ENCODE results near the gene FUCA2.

Gene FUCA2

DNA sequence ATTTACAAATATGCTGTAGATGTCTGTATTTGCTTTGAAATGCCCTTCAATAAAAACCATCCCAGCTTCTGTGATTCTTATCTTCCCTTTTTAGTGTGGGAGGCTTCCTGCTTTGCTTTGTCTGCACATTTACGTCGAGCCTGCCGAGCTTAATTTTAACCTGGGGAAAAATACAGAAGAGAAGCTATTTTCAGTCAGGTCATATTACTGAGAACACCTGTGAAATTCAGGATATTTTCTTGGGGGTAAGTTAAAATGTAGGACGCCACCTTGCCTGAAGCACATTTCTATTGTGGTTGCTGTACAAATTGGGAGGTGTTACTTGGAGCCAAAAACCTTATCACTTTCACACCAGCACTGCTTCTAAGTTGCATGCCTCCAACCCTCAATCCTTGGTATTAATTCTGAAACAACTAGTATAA, 43.6 kb upstream of the FUCA2 start:
- peaks cover 4% of the 10 kb centered on the region for H3K27me3 Mint-ChIP-seq (ENCODE audit: low read depth)

DNA sequence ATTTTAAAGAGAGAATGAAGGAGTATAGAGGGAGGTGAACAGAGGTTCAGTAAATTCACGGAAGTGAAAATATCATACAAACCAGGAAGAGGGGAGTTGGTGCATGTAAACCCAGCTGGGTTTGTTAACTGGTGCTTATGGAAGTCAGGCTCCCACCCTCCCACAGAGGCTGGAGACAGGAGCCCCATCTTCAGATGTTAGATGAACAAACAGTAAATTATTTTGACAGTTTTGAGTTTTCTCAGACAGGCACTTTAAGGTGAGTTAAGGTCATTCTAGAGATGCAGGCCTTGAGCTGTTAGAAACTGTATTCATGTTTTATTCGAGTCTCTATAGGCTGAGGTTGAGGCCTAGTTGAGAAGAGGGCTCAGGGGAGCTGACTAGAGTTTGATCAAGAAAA, 41.8 kb upstream of the FUCA2 start:
- Mint-ChIP-seq H3K4me3 (no peak overlapping the region), H3K27ac (peak overlapping the region in 2 of 3 experiments; percentile 44 to 72), H3K27me3 (ENCODE audit: low read depth) (no peaks in the 10 kb centered on the region)

More for the DNA sequence above, 43.6 kb upstream of the FUCA2 start:
- Mint-ChIP-seq H3K36me3 (ENCODE audit: low read depth) (no peaks in the 10 kb centered on the region), H3K9me3 (no peaks in the 10 kb centered on the region), H3K4me1 (peaks cover 22% of the 10 kb centered on the region), H3K27ac (peak overlapping the region; percentile 23 to 72 (median 45)), H3K4me3 (no peak overlapping the region)
- TF ChIP-seq, protein P1, sequence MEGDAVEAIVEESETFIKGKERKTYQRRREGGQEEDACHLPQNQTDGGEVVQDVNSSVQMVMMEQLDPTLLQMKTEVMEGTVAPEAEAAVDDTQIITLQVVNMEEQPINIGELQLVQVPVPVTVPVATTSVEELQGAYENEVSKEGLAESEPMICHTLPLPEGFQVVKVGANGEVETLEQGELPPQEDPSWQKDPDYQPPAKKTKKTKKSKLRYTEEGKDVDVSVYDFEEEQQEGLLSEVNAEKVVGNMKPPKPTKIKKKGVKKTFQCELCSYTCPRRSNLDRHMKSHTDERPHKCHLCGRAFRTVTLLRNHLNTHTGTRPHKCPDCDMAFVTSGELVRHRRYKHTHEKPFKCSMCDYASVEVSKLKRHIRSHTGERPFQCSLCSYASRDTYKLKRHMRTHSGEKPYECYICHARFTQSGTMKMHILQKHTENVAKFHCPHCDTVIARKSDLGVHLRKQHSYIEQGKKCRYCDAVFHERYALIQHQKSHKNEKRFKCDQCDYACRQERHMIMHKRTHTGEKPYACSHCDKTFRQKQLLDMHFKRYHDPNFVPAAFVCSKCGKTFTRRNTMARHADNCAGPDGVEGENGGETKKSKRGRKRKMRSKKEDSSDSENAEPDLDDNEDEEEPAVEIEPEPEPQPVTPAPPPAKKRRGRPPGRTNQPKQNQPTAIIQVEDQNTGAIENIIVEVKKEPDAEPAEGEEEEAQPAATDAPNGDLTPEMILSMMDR (IDR thresholded peaks at IDR 0.05; ENCODE audit: unreplicated experiment in 3 of 3), result no peak

DNA sequence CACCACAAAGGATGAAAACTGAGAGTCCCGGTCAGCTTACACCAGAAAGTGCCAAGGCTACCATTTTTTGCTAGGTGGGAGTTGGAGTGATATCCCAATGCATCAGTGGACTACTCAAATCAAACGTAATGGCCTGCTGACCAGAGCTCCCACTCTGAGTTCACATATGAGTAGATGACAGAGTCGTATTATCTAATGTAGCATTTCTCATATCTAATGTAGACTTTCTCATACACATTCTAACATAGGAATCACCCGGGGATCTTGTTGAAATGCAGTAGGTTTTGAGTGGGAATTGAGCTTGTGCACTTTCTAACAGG, 38.4 kb upstream of the FUCA2 start:
- no peaks in the 10 kb centered on the region for H3K27me3 Mint-ChIP-seq (ENCODE audit: low read depth)
- H3K36me3 Mint-ChIP-seq (ENCODE audit: low read depth), result no peaks in the 10 kb centered on the region
- H3K27ac Mint-ChIP-seq, result no peak overlapping the region
- no peak overlapping the region for H3K4me3 Mint-ChIP-seq
- H3K4me1 Mint-ChIP-seq, result peaks cover 10% of the 10 kb centered on the region
- TF ChIP-seq, protein P1 (IDR thresholded peaks at IDR 0.05; ENCODE audit: unreplicated experiment in 3 of 3), result no peak
- no peaks in the 10 kb centered on the region for H3K9me3 Mint-ChIP-seq

More for the DNA sequence above, 41.8 kb upstream of the FUCA2 start:
- TF ChIP-seq, protein P1 (IDR thresholded peaks at IDR 0.05; ENCODE audit: unreplicated experiment in 3 of 3), result no peak
- H3K36me3 Mint-ChIP-seq (ENCODE audit: low read depth), result no peaks in the 10 kb centered on the region
- H3K4me1 Mint-ChIP-seq, result peaks cover 14% of the 10 kb centered on the region
- no peaks in the 10 kb centered on the region for H3K9me3 Mint-ChIP-seq

DNA sequence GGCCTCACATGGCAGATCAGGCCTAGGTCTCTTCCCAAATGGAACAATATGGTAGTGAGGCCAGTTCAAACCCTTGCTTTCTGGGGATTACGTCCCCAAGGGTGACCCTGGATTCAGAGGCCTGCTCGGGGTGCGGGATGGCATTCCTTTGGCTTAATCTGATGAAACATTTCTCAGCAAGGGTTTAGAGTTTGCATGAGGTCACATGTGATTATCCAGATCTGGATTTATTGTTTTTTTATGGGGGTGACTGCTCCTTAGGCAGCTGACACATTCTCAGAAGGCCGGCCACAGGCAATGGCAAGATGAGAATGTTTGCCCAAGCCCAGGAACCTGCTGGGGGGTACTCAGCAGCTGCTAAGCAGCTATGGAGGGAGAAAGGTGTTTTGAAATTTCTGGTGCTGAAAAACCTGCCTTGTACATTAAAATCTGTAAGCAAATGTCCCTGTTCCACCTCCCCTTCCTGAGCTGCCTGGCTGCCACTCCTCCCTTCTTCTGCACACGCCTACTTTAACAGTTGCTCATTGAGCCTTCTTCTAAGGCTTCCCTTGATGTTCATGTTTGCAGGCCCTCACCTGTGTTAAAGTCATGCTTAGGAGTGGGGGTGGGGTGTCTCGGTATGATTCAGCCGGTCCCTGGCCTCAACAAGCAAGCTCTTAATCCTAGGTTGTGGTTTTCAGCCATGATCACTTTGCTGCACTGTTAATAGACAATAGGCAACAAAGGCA, 37.9 kb upstream of the FUCA2 start:
- TF ChIP-seq, protein P1 (IDR thresholded peaks at IDR 0.05; ENCODE audit: unreplicated experiment in 3 of 3), result no peak
- no peaks in the 10 kb centered on the region for H3K36me3 Mint-ChIP-seq (ENCODE audit: low read depth)
- H3K27me3 Mint-ChIP-seq (ENCODE audit: low read depth), result no peaks in the 10 kb centered on the region
- no peaks in the 10 kb centered on the region for H3K9me3 Mint-ChIP-seq
- H3K27ac Mint-ChIP-seq, result no peak overlapping the region
- H3K4me1 Mint-ChIP-seq, result peaks cover 4% of the 10 kb centered on the region
- no peak overlapping the region for H3K4me3 Mint-ChIP-seq

DNA sequence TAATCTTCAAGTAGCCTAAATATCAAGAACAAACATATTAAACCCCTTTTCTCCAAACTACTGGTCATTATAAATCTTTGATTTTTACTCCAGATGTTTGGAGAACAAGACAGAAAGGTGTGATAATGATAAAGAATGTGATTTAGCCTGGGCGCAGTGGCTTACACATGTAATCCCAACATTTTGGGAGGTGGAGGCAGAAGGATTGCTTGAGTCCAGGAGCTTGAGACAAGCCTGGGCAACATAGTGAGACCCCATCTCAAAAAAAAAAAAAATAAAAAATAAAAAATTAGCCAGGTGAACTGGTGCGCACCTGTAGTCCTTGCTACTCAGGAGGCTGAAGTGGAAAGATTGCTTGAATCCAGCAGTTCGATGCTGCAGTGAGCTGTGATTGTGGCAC, 35.1 kb upstream of the FUCA2 start:
- no peaks in the 10 kb centered on the region for H3K4me1 Mint-ChIP-seq
- no peaks in the 10 kb centered on the region for H3K9me3 Mint-ChIP-seq
- no peaks in the 10 kb centered on the region for H3K27me3 Mint-ChIP-seq (ENCODE audit: low read depth)
- no peak overlapping the region for H3K27ac Mint-ChIP-seq
- H3K36me3 Mint-ChIP-seq (ENCODE audit: low read depth), result no peaks in the 10 kb centered on the region
- H3K4me3 Mint-ChIP-seq, result no peak overlapping the region
- TF ChIP-seq, protein P1 (IDR thresholded peaks at IDR 0.05; ENCODE audit: unreplicated experiment in 3 of 3), result no peak

DNA sequence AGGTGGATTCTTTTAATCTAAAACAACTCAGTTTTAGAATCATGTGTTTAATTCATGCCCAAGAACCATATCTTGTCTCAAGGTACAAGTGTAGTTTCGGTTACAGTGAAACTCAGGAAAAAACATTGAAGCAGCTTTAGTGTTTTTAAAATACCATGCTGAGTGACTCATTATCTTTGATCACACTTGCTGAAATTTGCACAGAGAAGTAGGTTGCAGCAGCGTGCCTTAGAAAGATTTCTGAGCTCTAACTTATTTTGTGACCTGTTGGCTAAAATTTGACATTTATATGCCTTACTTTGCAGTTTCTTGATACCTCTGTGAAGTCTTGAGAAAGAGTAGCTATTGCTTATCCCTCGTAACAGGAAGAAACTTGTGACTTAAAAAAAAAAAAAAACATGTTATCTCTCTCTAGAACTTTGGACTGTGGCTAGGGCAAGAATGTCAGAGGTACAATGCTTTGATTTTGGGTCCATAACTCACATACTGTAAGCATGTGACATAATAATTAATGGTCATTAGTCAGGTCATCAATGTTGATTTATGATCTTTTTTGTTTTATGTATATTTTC, 34.5 kb upstream of the FUCA2 start:
- H3K4me3 Mint-ChIP-seq, result no peak overlapping the region
- no peaks in the 10 kb centered on the region for H3K27me3 Mint-ChIP-seq (ENCODE audit: low read depth)
- no peaks in the 10 kb centered on the region for H3K9me3 Mint-ChIP-seq
- H3K4me1 Mint-ChIP-seq, result no peaks in the 10 kb centered on the region
- H3K27ac Mint-ChIP-seq, result peak overlapping the region in 1 of 3 experiments; percentile 51
- no peaks in the 10 kb centered on the region for H3K36me3 Mint-ChIP-seq (ENCODE audit: low read depth)
- TF ChIP-seq, protein P1 (IDR thresholded peaks at IDR 0.05; ENCODE audit: unreplicated experiment in 3 of 3), result no peak

Measured in nephron (organoid).